B cell (primary cell): ENCODE measurements around the gene CHN1. TPM values are rescaled to one million over a fixed set of nuclear protein-coding genes. Genes with fewer than 3 reads are reported as not detected.

Source experiments
- ATAC-seq: fragments of 200-7000 bp; cut with Tn5 transposase; one replicate; pipeline ENCODE4 v1.10.0; 2021; ENCODE audit warnings: low read depth, mild to moderate bottlenecking, moderate number of reproducible peaks, moderate library complexity
- CTCF ChIA-PET: fragments of 350-600 bp; sonication (Branson Sonifier 250); formaldehyde crosslinking; loops from one replicate; lab custom pipeline; 2021; ENCODE audit warnings: antibody characterized with exemption, inconsistent platforms; lab: Charles Lee
- POLR2A ChIA-PET: fragments of 350-600 bp; sonication (Branson Sonifier 250); formaldehyde crosslinking; loops from one replicate; lab custom pipeline; 2021; ENCODE audit warnings: antibody characterized with exemption; lab: Charles Lee
- DNase-seq: peaks from one replicate; pipeline ENCODE4 v3.0.0; 2013
- H2AFZ ChIP-seq: 2 replicates; pipeline ENCODE4 v1.6.1; 2012; ENCODE audit warnings: mild to moderate bottlenecking, low read depth, low read length; ENCODE audit not compliant: insufficient read depth, poor library complexity, severe bottlenecking
- H3K27ac ChIP-seq, 2 donors: 1 replicate in 1 of 2; 2 replicates in 1 of 2; pipeline ENCODE4 v1.5.1; 2012 to 2013; ENCODE audit warnings: low read length in 2 of 2, mild to moderate bottlenecking in 2 of 2, moderate library complexity in 1 of 2
- H3K27me3 ChIP-seq, 4 experiments: fragments of 200-600 bp in 1 of 4; sonication (generic) in 1 of 4; replicated peaks in 1 of 4; 1 replicate in 2 of 4; 2 replicates in 2 of 4; pipeline versions ENCODE4 v1.6.1 to v1.7.0; 2013 to 2016; ENCODE audit warnings: low read length in 3 of 4, mild to moderate bottlenecking in 2 of 4, mixed read lengths in 1 of 4, moderate library complexity in 1 of 4; ENCODE audit not compliant: insufficient read depth in 4 of 4, control insufficient read depth in 3 of 4; ENCODE audit errors: control extremely low read depth in 1 of 4
- H3K36me3 ChIP-seq, 2 experiments: replicated peaks in 1 of 2; 1 replicate in 1 of 2; 2 replicates in 1 of 2; pipeline versions ENCODE4 v1.6.1 to v1.7.1; 2013; ENCODE audit warnings: low read length in 1 of 2; ENCODE audit not compliant: insufficient read depth in 2 of 2, control insufficient read depth in 1 of 2; ENCODE audit errors: control extremely low read depth in 1 of 2, extremely low read depth in 1 of 2
- H3K4me1 ChIP-seq, 2 donors: fragments of 200-600 bp in 1 of 2; sonication (generic) in 1 of 2; 1 replicate in 1 of 2; 2 replicates in 1 of 2; pipeline versions ENCODE4 v1.5.1 to v1.6.1; 2013 to 2017; ENCODE audit warnings: low read length in 2 of 2; ENCODE audit not compliant: control insufficient read depth in 2 of 2, insufficient read depth in 2 of 2
- H3K4me2 ChIP-seq: replicated peaks from 2 replicates; pipeline ENCODE3; 2012; ENCODE audit warnings: mild to moderate bottlenecking, low read depth, low read length; ENCODE audit not compliant: poor library complexity, severe bottlenecking
- H3K4me3 ChIP-seq, 5 experiments: fragments of 200-600 bp in 1 of 5; sonication (generic) in 1 of 5; 1 replicate in 3 of 5; 2 replicates in 2 of 5; pipeline versions ENCODE4 v1.5.1 to v1.7.0; 2011 to 2016; ENCODE audit warnings: low read length in 4 of 5, mild to moderate bottlenecking in 4 of 5, low read depth in 2 of 5, control low read depth in 1 of 5, moderate library complexity in 1 of 5; ENCODE audit not compliant: insufficient read depth in 1 of 5; ENCODE audit errors: control extremely low read depth in 1 of 5, extremely low read depth in 1 of 5
- H3K79me2 ChIP-seq: fragments of 200-600 bp; sonication (generic); one replicate; pipeline ENCODE4 v1.6.0; 2016; ENCODE audit warnings: low read length; ENCODE audit not compliant: control insufficient read depth, insufficient read depth
- H3K9ac ChIP-seq: fragments of 200-600 bp; sonication (generic); 2 replicates; pipeline ENCODE4 v1.6.1; 2017; ENCODE audit warnings: mild to moderate bottlenecking, low read length, moderate library complexity
- H3K9me3 ChIP-seq, 3 donors: one replicate each; pipeline versions ENCODE4 v1.6.1 to v1.7.1; 2013; ENCODE audit warnings: low read length in 2 of 3; ENCODE audit not compliant: control insufficient read depth in 2 of 3, insufficient read depth in 1 of 3; ENCODE audit errors: control extremely low read depth in 1 of 3
- H4K20me1 ChIP-seq: 2 replicates; pipeline ENCODE4 v1.6.0; 2012; ENCODE audit warnings: mild to moderate bottlenecking, low read length; ENCODE audit not compliant: insufficient read depth, control insufficient read depth, poor library complexity, severe bottlenecking
- H3K27ac Mint-ChIP-seq: one replicate; pipeline ENCODE4 v1.8.0; 2021; ENCODE audit warnings: mixed read lengths
- H3K27me3 Mint-ChIP-seq: one replicate; pipeline ENCODE4 v1.8.0; 2021; ENCODE audit warnings: mixed read lengths
- H3K4me1 Mint-ChIP-seq: one replicate; pipeline ENCODE4 v1.8.0; 2021; ENCODE audit warnings: mixed read lengths
- H3K4me3 Mint-ChIP-seq: one replicate; pipeline ENCODE4 v1.8.0; 2021; ENCODE audit warnings: mixed read lengths
- H3K9me3 Mint-ChIP-seq: one replicate; pipeline ENCODE4 v1.8.0; 2022; ENCODE audit warnings: mixed read lengths; ENCODE audit not compliant: insufficient read depth
- CTCF ChIP-seq: fragments of 200-600 bp; IDR thresholded peaks from one replicate; pipeline ENCODE4 v1.8.0; 2022; ENCODE audit warnings: antibody characterized with exemption, mild to moderate bottlenecking
- EZH2 ChIP-seq: IDR thresholded peaks from 2 replicates; pipeline ENCODE4 v1.6.1; 2012; ENCODE audit warnings: borderline replicate concordance, low read depth, mild to moderate bottlenecking, moderate library complexity, low read length; ENCODE audit not compliant: insufficient read depth, poor library complexity, severe bottlenecking
- WGBS: methylation state at CpG from one replicate; pipeline ENCODE4 v1.1.5; 2013; ENCODE audit warnings: missing lambda C conversion rate; ENCODE audit not compliant: insufficient coverage; 5-methylcytosine and 5-hydroxymethylcytosine counted together
- intact Hi-C: fragments of 100-400 bp; cut with micrococcal nuclease; formaldehyde crosslinking; loops from one replicate; pipeline ENCODE4 v1.10.0; 2022
- polyA plus RNA-seq: library from polyadenylated mRNA; depleted of rRNA; stranded (reverse); fragments of >200 nt; gene quantifications from 2 replicates; pipeline ENCODE4 v1.2.3, GENCODE V29; 2012
- total RNA-seq, 2 donors: library from RNA; stranded (reverse); fragments of 120-200 nt in 1 of 2; gene quantifications; 1 replicate in 1 of 2; 2 replicates in 1 of 2; pipeline versions ENCODE4 v1.2.3 to v1.2.4, GENCODE V29; 2013 to 2022

Gene CHN1
- total and polyA plus RNA-seq, 2 donors (not counting 1 experiment from before 2014, with no cell fraction given): 0.79 to 1.4 TPM

DNA sequence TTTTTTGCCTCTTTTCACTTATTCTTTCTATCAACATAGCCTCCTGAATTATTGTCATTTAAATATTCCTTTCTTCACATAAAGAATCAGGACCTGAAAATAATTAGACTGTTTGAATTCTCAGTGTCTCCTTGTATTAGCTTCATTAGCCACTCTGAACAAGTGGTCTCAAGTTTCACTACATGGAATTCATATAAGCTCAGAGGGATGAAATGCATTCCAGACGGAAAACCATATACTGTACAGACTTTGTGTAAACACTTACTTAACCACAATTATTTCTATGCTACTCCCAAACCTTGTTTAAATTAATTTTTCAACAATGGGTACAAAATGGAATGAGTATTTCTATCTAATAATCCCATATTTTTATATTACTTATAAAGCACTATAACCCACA, 53.4 kb downstream of the CHN1 start:
- WGBS: no CpG with 5 or more reads among the region's 1 CpG

More for the DNA sequence above, 53.4 kb downstream of the CHN1 start:
- Mint-ChIP-seq H3K9me3 (no peaks in the 10 kb centered on the region), H3K4me1 (no peaks in the 10 kb centered on the region), H3K27me3 (peaks cover 18% of the 10 kb centered on the region), H3K27ac (no peak overlapping the region), H3K4me3 (no peak overlapping the region)
- no peak overlapping the region for H3K27ac ChIP-seq
- DNase-seq (no peak), ATAC-seq (no peak)
- POLR2A ChIA-PET: no interaction called here
- no peak overlapping the region for H3K4me3 ChIP-seq
- H3K4me1 ChIP-seq: no peaks in the 10 kb centered on the region
- H3K9ac ChIP-seq: no peak overlapping the region
- intact Hi-C loops: no loop called here
- H3K36me3 ChIP-seq: no peaks in the 10 kb centered on the region
- peaks cover 0 to 4% (median 0%) of the 10 kb centered on the region in 4 experiments for H3K27me3 ChIP-seq
- H4K20me1 ChIP-seq: no peaks in the 10 kb centered on the region
- H3K4me2 ChIP-seq: no peak overlapping the region
- H3K79me2 ChIP-seq: no peaks in the 10 kb centered on the region
- no peaks in the 10 kb centered on the region for H3K9me3 ChIP-seq
- H2AFZ ChIP-seq: no peak overlapping the region
- CTCF ChIA-PET: no interaction called here
- no peak for TF ChIP-seq EZH2
- no peak for TF ChIP-seq CTCF
